ENCODE measurements around the gene LIMS2.

LIMS2 gene

DNA sequence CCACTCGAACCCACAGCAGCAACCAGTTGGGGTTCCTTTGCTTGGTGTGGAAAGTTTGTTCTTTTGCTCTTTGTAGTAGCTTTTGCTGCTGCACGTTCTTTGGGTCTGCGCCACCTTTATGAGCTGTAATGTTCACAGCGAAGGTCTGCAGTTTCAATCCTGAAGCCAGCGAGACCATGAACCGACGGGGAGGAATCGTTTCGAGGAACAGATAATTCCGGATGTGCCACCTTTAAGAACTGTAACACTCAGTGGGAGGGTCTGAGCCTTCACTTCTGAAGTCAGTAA is 15.1 kb downstream of the LIMS2 start:
- Histone ChIP-seq H3K9me2 (replicated peaks; ENCODE audit: insufficient read depth, low read length) (no peaks in the 10 kb centered on the region), H3K4me3 (ENCODE audit: insufficient read depth, low read length, poor library complexity, severe bottlenecking) (no peak overlapping the region), H2AFZ (ENCODE audit: low read depth, low read length, severe bottlenecking) (no peak overlapping the region), H3K79me2 (ENCODE audit: insufficient read depth, low read length) (no peaks in the 10 kb centered on the region), H3K27me3 (ENCODE audit: low read length) (no peaks in the 10 kb centered on the region), H4K20me1 (ENCODE audit: low read depth, low read length) (no peaks in the 10 kb centered on the region), H3K9me3 (ENCODE audit: insufficient read depth, low read length) (no peaks in the 10 kb centered on the region), H3K36me3 (ENCODE audit: low read length) (no peaks in the 10 kb centered on the region), H3K27ac (ENCODE audit: low read depth, low read length) (no peak overlapping the region), H3K9ac (ENCODE audit: low read length) (no peak overlapping the region), H3F3A (ENCODE audit: insufficient read depth) (no peaks in the 10 kb centered on the region), H3K4me2 (ENCODE audit: low read depth, low read length, poor library complexity, severe bottlenecking) (no peak overlapping the region)
- no peak for TF ChIP-seq EZH2phosphoT487 (conservative IDR thresholded peaks at IDR 0.05; ENCODE audit: low read length)
- TF ChIP-seq, protein P1, sequence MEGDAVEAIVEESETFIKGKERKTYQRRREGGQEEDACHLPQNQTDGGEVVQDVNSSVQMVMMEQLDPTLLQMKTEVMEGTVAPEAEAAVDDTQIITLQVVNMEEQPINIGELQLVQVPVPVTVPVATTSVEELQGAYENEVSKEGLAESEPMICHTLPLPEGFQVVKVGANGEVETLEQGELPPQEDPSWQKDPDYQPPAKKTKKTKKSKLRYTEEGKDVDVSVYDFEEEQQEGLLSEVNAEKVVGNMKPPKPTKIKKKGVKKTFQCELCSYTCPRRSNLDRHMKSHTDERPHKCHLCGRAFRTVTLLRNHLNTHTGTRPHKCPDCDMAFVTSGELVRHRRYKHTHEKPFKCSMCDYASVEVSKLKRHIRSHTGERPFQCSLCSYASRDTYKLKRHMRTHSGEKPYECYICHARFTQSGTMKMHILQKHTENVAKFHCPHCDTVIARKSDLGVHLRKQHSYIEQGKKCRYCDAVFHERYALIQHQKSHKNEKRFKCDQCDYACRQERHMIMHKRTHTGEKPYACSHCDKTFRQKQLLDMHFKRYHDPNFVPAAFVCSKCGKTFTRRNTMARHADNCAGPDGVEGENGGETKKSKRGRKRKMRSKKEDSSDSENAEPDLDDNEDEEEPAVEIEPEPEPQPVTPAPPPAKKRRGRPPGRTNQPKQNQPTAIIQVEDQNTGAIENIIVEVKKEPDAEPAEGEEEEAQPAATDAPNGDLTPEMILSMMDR (IDR thresholded peaks at IDR 0.05; ENCODE audit: insufficient read depth, low read length, poor library complexity, severe bottlenecking), result no peak

DNA sequence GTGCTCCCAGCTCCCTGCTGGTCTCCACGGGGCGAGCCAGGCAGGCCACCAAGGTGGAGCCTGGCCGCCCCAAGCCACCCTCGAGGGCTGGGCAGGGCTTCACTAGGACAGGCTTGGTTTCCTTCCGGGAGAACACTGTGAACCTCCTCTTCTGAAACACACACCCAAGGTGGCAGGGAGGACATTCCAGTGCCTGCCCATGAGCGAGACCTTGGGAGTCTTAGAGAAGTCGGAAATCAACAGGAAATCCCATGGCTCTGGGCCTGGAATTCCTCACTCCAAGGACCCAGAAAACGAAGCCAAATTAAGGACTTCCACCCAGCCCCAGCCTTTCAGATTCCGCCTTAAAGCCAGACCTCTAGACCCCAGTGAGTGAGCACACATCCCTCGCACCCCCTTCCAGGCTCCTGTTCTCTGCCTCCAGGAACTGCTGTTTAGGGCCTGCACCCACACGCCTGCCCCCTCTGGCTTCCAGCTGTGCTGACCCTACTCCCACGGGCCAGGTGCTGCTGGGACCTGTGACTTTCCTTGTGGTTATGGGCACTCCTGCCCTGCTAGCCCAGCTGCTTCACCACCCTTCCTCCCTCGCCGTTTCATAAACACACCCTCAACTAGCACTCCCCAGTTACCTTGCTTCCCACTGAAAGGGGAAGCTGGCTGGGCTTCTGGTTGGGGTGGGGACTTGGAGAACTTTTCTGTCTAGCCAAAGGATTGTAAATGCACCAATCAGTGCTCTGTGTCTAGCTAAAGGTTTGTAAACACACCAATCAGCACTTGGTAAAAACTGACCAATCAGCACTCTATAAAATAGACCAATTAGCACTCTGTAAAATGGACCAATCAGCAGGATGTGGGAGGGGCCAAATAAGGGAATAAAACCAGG is 15.7 kb downstream of the LIMS2 start:
- H3K9me2 ChIP-seq (replicated peaks; ENCODE audit: insufficient read depth, low read length), result no peaks in the 10 kb centered on the region
- H2AFZ ChIP-seq (ENCODE audit: low read depth, low read length, severe bottlenecking), result no peak overlapping the region
- no peaks in the 10 kb centered on the region for H3K36me3 ChIP-seq (ENCODE audit: low read length)
- H3K27me3 ChIP-seq (ENCODE audit: low read length), result no peaks in the 10 kb centered on the region
- no peak overlapping the region for H3K4me2 ChIP-seq (ENCODE audit: low read depth, low read length, poor library complexity, severe bottlenecking)
- no peak overlapping the region for H3K27ac ChIP-seq (ENCODE audit: low read depth, low read length)
- H3K9me3 ChIP-seq (ENCODE audit: insufficient read depth, low read length), result no peaks in the 10 kb centered on the region
- no peaks in the 10 kb centered on the region for H3F3A ChIP-seq (ENCODE audit: insufficient read depth)
- no peak overlapping the region for H3K4me3 ChIP-seq (ENCODE audit: insufficient read depth, low read length, poor library complexity, severe bottlenecking)
- TF ChIP-seq, protein P1 (IDR thresholded peaks at IDR 0.05; ENCODE audit: insufficient read depth, low read length, poor library complexity, severe bottlenecking), result no peak
- no peak for TF ChIP-seq EZH2phosphoT487 (conservative IDR thresholded peaks at IDR 0.05; ENCODE audit: low read length)
- no peak overlapping the region for H3K9ac ChIP-seq (ENCODE audit: low read length)
- H4K20me1 ChIP-seq (ENCODE audit: low read depth, low read length), result no peaks in the 10 kb centered on the region
- no peaks in the 10 kb centered on the region for H3K79me2 ChIP-seq (ENCODE audit: insufficient read depth, low read length)

DNA sequence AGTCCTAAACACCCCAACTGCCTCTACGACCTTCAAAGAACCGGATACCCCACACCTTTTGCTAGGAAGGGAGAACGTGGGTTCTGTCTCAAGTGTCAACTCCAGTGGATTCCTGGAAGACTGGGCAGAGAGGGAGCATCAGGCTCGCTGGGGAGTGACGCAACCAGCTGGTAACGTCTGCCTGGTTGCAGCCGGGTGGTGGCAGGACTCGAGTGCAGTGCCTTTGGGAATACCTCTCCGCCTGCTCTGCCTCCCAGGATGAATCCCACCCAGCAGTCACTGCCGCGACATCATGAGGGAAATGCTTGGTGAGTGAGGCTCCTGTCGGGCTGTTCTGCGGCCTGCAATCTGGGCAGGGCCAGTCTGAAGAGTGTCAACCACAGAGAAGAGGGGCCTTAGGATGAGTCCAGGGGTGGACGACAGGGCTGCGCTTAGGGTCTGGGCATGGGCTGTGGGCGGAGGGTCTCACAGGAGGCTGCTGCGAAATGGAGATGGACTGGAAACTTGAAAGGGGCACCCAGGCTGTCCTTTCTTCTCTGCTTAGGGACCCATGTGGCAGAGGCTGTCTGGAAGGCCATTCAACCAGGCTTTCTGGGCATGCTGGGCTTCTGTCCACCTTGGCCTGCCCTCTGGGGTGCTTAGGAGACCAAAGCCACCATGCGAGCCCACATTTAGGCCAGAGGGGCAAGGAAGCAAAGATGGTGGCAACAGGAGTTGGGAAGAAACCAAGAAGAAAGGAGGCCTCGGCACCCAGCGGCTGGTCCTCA is 16.5 kb downstream of the LIMS2 start:
- Histone ChIP-seq H3K27ac (ENCODE audit: low read depth, low read length) (no peak overlapping the region), H3K4me2 (ENCODE audit: low read depth, low read length, poor library complexity, severe bottlenecking) (no peak overlapping the region), H3K27me3 (ENCODE audit: low read length) (no peaks in the 10 kb centered on the region), H3K4me3 (ENCODE audit: insufficient read depth, low read length, poor library complexity, severe bottlenecking) (no peak overlapping the region), H2AFZ (ENCODE audit: low read depth, low read length, severe bottlenecking) (no peak overlapping the region), H3K36me3 (ENCODE audit: low read length) (no peaks in the 10 kb centered on the region), H4K20me1 (ENCODE audit: low read depth, low read length) (no peaks in the 10 kb centered on the region), H3K79me2 (ENCODE audit: insufficient read depth, low read length) (no peaks in the 10 kb centered on the region), H3K9me3 (ENCODE audit: insufficient read depth, low read length) (no peaks in the 10 kb centered on the region), H3K9ac (ENCODE audit: low read length) (no peak overlapping the region), H3F3A (ENCODE audit: insufficient read depth) (no peaks in the 10 kb centered on the region), H3K9me2 (replicated peaks; ENCODE audit: insufficient read depth, low read length) (no peaks in the 10 kb centered on the region)
- TF ChIP-seq, protein P1 (IDR thresholded peaks at IDR 0.05; ENCODE audit: insufficient read depth, low read length, poor library complexity, severe bottlenecking), result no peak
- TF ChIP-seq EZH2phosphoT487 (conservative IDR thresholded peaks at IDR 0.05; ENCODE audit: low read length), result no peak
